Fibroblast of skin of scalp (primary cell): ENCODE results near the gene CCL3.
"Not testable (repeated sequence)": the region's sequence is repeated elsewhere in the genome, so short reads cannot be mapped to it uniquely, and the experiment has no call there.

Source experiments
- DNase-seq: peaks from one replicate; pipeline ENCODE4 v3.0.0-alpha.2; 2013

The CCL3 gene

DNA sequence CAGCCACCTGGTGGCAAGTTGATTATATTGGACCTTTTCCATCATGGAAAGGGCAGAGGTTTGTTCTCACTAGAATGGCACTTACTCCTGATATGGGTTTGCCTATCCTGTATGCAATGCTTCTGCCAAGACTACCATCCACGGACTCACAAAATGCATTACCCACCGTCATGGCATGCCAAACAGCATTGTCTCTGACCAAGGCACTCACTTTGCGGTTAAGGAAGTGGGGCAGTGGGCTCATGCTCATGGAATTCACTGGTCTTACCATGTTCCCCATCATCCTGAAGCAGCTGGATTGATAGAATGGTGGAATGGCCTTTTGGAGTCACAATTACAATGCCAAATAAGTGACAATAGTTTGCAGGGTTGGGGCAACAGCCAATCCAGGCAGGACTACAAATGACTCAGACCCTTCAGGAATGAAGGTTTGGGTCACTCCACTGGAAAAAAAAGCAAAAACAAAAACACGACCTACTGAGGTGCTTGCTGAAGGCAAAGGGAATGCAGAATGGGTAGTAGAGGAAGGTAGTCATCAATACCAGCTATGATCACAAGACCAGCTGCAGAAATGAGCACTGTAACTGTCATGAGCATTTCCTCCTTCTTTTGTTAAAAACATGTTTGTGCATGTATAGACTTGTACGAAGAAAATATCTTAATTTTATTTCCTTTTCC, 25.2 kb upstream of the CCL3 start:
- not testable (repeated sequence) for DNase-seq

- not testable (repeated sequence) for DNase-seq
These were observed 23.2 kb upstream of the CCL3 start for GRCh38 chr17:36113131-36113530.

DNA sequence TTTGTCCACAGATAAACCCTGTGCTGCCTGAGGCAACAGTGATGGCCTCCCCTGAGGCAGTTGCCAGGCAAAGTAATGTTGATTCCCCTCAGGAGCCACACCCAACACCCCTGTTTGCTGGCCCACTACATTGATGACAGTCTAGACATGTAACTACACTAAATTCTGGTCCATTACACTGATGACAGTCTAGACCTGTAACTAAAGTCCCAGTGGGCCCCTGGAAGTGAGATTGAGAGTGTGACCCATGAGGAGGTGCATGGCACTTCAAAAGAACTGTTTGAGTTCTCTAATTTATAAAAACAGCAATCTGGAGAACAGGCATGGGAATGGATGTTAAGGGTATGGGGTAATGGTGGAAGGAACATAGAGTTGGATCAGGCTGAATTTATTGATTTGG, 22.6 kb upstream of the CCL3 start:
- no peak for DNase-seq

- no peak for DNase-seq
These were observed 21.1 kb upstream of the CCL3 start for GRCh38 chr17:36111068-36111490.

DNA sequence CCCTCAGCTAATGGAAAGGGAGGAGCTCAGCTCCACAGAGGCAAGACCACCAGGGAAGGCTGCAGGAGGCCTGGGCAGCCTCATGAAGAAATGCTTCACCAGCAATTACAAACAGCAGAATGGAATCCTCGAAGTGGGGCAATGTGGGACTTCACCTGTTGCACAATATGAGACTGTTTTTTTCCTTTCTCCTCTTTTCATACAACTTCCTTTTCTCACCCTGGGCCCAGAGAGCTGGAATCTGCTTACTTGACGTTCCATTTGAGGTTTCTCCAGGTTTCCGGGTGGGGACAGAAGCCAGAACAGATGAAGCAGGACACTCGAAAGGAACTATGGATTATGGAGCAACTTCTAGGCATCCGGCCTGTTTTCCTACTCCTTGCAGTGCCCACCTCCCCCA, 18.3 kb upstream of the CCL3 start:
- DNase-seq, result not testable (repeated sequence)

- DNase-seq, result no peak
These were observed 17.7 kb upstream of the CCL3 start for GRCh38 chr17:36107660-36108059.

DNA sequence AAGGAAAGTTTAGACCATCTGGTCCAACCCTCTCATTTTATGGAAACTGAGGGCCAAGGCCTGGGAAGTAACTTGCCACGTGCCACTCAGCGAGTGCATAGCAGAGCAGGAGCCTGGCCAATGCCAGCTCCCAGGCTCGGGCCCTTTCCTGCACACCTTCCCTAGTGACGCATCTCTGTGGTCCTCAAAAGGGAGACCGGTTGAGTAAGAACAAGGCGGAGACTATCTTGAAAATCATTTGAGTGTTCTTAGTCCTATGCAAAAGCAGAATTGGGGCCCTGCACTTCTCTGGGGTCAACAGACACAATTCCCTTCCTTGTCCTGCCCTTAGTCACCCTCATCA, 16.5 kb upstream of the CCL3 start:
- no peak for DNase-seq

GRCh38 chr17:36105781-36106492, 16.0 kb upstream of the CCL3 start:
- no peak for DNase-seq

DNA sequence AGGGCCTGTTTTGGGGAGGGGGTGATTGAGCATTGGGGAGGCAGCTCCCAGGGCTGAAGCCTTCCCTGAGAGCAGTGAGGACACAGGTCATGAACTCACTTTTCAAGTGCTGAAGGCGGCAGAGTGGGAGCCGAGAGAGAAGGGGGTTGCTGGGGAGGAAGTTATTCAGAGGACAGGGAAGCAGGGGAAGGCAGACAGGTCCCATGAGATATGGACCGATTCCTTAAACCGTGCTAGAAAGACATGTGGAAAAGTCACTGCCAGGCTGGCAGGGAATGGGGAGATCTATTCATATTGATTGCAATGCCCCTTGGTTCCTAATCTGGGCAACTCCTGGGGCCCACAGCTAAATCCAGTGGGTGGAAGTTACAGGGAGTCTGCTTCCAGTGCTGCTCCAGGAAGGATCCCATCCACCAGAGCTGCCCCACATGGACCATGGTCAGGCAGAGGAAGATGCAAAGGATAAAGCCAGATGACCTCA, 14.8 kb upstream of the CCL3 start:
- DNase-seq, result no peak

- DNase-seq, result not testable (repeated sequence)
These were observed 14.3 kb upstream of the CCL3 start for GRCh38 chr17:36104246-36104645.

GRCh38 chr17:36103401-36103975, 13.5 kb upstream of the CCL3 start, which contains the start of gene CCL4:
Gene CCL4 (plus strand): TSS chr17:36103827. CDS start chr17:36103906, 79 bp downstream.
- DNase-seq, result not testable (repeated sequence)

- not testable (repeated sequence) for DNase-seq
These were observed 9.1 kb upstream of the CCL3 start for GRCh38 chr17:36099004-36099403.

- DNase-seq, result no peak
These were observed 6.0 kb upstream of the CCL3 start for GRCh38 chr17:36095992-36096391.

GRCh38 chr17:36094746-36095145, 4.8 kb upstream of the CCL3 start:
- no peak for DNase-seq

DNA sequence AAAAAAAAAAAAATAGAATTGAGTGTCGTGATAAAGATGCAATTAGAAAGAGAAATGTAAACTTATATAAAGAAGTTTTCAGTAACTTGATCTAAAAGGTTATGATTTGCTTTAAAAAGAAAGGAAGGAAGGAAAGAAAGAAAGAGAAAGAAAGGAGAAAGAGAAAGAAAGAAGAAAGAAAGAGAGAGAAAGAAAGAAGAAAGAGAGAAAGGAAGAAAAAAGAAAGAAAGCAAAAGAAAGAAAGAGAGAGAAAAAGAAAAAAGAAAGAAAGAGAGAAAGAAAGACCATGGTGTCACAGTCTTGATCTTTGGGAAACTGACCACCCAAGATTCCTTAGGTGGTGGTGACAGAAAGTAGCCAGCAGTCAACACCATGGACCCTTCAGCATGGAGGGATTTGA, 4.3 kb upstream of the CCL3 start:
- no peak for DNase-seq

DNA sequence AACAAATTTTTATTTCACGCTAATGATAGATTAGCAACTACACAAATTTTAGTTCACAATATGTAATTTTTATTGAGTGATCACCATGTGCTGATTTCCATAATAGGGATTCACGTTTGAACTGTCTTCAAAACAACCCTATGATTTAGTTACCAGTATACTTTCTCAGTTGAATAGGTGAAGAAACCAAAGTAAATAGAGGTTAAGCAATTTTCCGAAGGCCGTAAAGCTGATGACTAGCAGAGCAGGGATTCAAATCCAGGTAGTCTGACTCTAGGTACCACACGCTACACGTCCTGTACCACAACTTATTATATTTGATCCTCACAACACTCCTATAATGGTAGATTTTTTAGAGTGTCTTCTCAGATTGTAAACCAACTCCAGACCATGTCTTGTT, 2.8 kb upstream of the CCL3 start:
- not testable (repeated sequence) for DNase-seq

- no peak for DNase-seq
These were observed 2.3 kb upstream of the CCL3 start for GRCh38 chr17:36092230-36092629.

DNA sequence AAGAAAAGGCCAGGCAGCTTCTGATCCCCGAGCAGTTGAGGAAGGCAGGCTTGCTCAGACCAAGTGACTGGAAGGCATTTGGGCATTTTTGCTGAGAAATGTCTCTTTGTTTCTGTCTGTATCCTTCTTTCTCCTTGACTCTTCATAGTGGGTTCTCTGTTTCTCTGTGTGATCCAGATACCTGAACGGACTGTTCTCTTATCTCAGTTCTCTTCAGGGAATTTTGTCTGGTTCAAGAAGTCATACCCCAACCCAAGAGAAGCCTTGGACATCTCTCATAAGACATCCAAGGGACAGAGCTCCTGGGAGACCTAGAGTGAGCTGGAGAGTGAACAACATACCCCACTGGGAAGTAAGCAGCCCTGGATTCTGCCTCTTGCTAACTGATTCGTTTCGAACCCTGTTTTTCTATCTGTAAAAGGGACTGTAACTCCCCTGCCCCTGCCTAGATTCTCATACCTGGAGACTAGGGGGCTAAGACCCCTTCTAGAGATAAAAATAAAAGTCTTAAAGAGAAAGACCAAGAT, 541 bp downstream of the CCL3 start:
- no peak for DNase-seq

DNA sequence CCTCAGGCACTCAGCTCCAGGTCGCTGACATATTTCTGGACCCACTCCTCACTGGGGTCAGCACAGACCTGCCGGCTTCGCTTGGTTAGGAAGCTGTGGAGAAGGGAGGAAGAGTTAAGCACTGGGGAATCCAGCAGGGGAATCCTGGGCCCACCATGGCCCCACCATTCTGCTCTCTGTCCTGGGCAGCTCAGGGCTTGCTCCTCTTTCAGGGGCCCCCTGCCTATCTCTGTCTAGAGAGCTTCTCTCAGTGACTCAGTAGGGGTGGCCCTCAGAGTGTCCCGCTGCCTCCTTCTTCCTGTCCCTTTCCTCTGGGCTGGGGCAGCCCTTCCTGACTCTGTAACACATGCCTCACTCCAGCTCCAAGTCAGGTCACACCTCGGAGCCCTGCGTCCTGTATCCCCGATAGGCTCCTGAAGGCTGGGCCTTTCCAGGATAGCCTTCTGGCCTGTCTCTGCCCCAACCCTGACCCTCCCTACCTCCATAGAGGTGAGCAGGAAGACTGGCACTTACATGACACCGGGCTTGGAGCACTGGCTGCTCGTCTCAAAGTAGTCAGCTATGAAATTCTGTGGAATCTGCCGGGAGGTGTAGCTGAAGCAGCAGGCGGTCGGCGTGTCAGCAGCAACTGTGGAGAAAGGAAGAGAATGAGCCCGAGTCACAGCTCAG, 1.1 kb downstream of the CCL3 start:
- no peak for DNase-seq

GRCh38 chr17:36087897-36088572, 1.9 kb downstream of the CCL3 start:
- not testable (repeated sequence) for DNase-seq

- not testable (repeated sequence) for DNase-seq
These were observed 2.5 kb downstream of the CCL3 start for GRCh38 chr17:36087471-36087870.

GRCh38 chr17:36086791-36087190, 3.2 kb downstream of the CCL3 start:
- no peak for DNase-seq
